Left lobe of liver (tissue), 2 donors: Measurements from ENCODE around the gene HMGCLL1. TPM values are rescaled to one million over a fixed set of nuclear protein-coding genes. Genes with fewer than 3 reads are reported as not detected.

Experiments
- ATAC-seq: fragments of 200-7000 bp; cut with Tn5 transposase; one replicate; pipeline ENCODE4 v1.9.1; 2020; ENCODE audit warnings: mild to moderate bottlenecking, moderate library complexity
- DNase-seq: peaks from one replicate; pipeline ENCODE4 v3.0.0-alpha.2; 2020; ENCODE audit warnings: low spot score
- total RNA-seq: library from RNA; stranded (reverse); gene quantifications from one replicate; pipeline ENCODE4 v1.2.1, GENCODE V29; 2021
- donor health status: DM: no; HTN: no; CAD: no; lungs with moderate emphysema.
- donor health status: DM: no; HTN: yes; CAD: no.

Gene HMGCLL1
- total RNA-seq, 1 donor from 2014 or later, result 0.23 TPM

DNA sequence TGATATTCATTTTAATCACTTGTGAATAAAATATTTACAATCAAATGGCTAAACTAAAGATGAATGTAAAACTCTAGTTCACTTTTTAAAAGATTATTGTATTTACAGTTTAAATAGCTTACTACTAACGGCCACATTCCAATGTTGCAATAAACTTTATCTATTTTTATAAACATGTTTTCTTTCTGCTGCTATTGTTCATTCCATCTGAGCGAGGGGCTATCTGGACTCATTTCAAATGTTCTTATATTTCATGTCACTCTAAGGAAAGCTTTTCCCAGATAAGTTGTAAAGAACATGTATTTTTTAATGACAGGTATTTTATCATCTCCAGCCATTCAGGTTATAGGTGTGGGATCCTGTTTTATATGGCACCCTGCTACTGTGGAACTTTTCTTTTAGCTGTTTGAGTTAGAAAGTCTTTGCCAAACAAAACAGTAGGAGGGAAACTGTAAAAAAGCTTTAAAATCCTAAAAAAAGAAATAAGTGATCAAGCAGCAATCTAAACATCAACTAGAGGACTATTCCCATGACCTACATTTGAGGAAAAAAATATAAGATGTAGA lies 42.5 kb downstream of the HMGCLL1 start:
- ATAC-seq (no peak), DNase-seq (no peak)

DNA sequence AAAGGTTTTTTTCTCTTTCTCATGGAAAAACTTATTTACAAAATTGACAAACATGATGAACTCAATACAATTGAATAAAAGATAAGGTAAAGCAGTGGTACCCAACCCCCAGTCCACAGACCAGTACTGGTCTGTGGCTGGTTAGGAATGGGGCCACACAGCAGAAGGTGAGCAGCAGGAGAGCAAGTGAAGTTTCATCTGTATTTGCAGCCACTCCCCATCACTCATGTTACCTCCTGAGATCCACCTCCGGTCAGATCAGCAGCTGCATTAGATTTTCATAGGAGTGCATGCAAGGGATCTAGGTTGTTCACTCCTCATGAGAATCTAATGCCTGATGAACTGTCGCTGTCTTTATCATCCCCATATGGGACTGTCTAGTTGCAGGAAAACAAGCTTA lies 47.5 kb downstream of the HMGCLL1 start:
- ATAC-seq (no peak), DNase-seq (no peak)

DNA sequence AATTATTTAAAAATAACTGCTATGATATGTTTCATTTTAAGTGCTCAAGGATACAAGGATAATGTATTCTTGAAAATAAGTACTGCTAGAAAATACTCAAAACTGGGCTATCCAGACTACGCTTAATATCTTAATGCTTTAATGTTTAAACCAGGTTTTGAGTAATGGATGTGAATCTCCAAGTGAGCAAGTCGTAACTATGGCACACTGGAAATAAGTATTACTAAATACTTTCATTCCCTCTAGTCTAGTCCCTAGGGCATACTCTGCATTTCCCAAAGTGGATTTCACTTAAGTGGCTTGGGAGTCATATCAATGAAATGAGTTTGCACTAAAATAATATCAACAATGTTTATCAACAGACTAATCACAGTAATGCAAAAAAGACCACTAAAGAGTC lies 48.1 kb downstream of the HMGCLL1 start:
- no peak for ATAC-seq
- no peak for DNase-seq

GRCh38 chr6:55528624-55529023 lies 50.4 kb downstream of the HMGCLL1 start:
- no peak for DNase-seq

GRCh38 chr6:55524441-55524840 lies 54.6 kb downstream of the HMGCLL1 start:
- DNase-seq (no peak), ATAC-seq (no peak)

More at GRCh38 chr6:55528624-55529023, 50.4 kb downstream of the HMGCLL1 start:
- no peak for ATAC-seq

- no peak for DNase-seq
Measured at GRCh38 chr6:55518529-55519060, 60.4 kb downstream of the HMGCLL1 start.

GRCh38 chr6:55516736-55517135 lies 62.3 kb downstream of the HMGCLL1 start:
- DNase-seq (no peak), ATAC-seq (no peak)

More at GRCh38 chr6:55518529-55519060, 60.4 kb downstream of the HMGCLL1 start:
- no peak for ATAC-seq

GRCh38 chr6:55512904-55513303 lies 66.1 kb downstream of the HMGCLL1 start:
- ATAC-seq (no peak), DNase-seq (no peak)

GRCh38 chr6:55511122-55511800 lies 67.7 kb downstream of the HMGCLL1 start:
- ATAC-seq, result no peak
- DNase-seq, result no peak

DNA sequence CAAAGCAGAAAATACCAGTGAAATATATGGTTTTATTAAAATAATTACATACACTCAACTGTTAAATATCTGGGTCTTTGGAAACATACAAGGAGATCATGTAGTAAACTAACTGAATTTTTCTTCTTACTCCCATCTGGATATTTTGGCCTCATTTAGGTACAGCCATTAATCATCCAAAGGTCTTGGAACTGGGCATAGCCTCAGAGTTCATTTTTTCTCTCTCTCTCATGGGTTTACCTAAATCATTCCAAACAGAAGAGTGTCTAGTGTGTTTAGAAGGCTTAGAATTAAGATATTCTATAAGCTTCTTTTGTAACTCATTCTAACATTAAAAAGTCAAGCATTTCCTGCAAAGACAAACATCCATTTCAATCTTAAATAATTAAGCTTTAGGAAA lies 79.4 kb downstream of the HMGCLL1 start:
- no peak for ATAC-seq
- DNase-seq, result no peak

DNA sequence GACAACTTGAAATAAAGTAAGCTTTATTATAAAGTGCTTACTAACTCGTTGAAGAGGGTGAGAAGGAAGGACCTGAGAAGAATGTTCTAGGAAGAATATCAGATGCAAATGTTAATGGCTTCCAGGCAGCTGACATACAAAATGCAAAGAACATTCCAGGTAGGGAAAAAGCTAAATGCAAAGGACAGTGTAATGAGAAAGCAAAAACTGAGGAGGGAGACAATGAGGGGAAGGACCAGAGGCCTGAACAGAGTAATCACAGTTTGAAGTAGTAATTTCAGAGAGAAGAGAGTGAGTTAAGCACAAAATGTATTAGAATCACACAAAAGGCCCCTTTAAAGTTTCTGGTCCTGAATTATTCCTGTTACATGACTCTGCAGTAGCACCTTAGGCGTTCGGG lies 81.3 kb downstream of the HMGCLL1 start:
- ATAC-seq (no peak), DNase-seq (no peak)

GRCh38 chr6:55496201-55496600 lies 82.8 kb downstream of the HMGCLL1 start:
- DNase-seq (no peak), ATAC-seq (no peak)

DNA sequence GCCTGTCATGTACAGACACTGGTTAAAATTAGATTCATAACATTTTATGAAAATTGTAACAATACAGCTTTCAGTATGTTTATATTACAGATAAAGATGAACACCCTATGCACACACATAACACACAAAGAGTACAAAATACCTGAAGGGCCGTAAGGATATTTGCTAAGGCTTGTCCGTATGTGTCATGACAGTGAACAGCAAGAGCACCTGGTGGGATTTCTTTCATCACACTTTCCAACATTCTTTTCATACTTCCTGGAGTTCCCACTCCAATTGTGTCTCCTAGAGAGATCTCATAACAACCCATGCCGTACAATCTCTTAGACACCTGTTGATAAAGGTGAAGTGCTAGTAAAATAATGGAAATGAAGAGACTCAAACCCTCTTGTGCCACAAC lies 83.7 kb downstream of the HMGCLL1 start:
- DNase-seq, result no peak
- ATAC-seq, result no peak

- DNase-seq, result no peak
- ATAC-seq, result no peak
Measured at GRCh38 chr6:55494411-55494810, 84.6 kb downstream of the HMGCLL1 start.

GRCh38 chr6:55492259-55492658 lies 86.7 kb downstream of the HMGCLL1 start:
- no peak for ATAC-seq

GRCh38 chr6:55490871-55491270 lies 88.1 kb downstream of the HMGCLL1 start:
- no peak for DNase-seq
- ATAC-seq, result no peak

More at GRCh38 chr6:55492259-55492658, 86.7 kb downstream of the HMGCLL1 start:
- DNase-seq, result no peak

- ATAC-seq (no peak), DNase-seq (no peak)
Measured at GRCh38 chr6:55474382-55474781, 104.6 kb downstream of the HMGCLL1 start.

GRCh38 chr6:55473722-55474121 lies 105.3 kb downstream of the HMGCLL1 start:
- DNase-seq (no peak), ATAC-seq (no peak)

- ATAC-seq (no peak), DNase-seq (no peak)
Measured at GRCh38 chr6:55469951-55470366, 109.0 kb downstream of the HMGCLL1 start.

GRCh38 chr6:55456016-55456415 lies 123.0 kb downstream of the HMGCLL1 start:
- DNase-seq, result no peak
- no peak for ATAC-seq

- ATAC-seq, result no peak
Measured at GRCh38 chr6:55450005-55450404, 129.0 kb downstream of the HMGCLL1 start.

GRCh38 chr6:55449225-55449624 lies 129.8 kb downstream of the HMGCLL1 start:
- ATAC-seq, result no peak
- no peak for DNase-seq

More at GRCh38 chr6:55450005-55450404, 129.0 kb downstream of the HMGCLL1 start:
- no peak for DNase-seq
